A549 (cell line): ENCODE results near the gene DMRT2. TPM values are rescaled to one million over a fixed set of nuclear protein-coding genes. Genes with fewer than 3 reads are reported as not detected.

ENCODE experiments used
- ATAC-seq, 2 experiments: fragments of 200-7000 bp in 1 of 2; fragments of >200 bp in 1 of 2; cut with Nextera tagmentation in 1 of 2; cut with Tn5 transposase in 1 of 2; 3 replicates each; pipeline versions ENCODE4 v1.8.0 to v1.9.1; 2018 to 2020; ENCODE audit warnings: mild to moderate bottlenecking in 1 of 2, moderate library complexity in 1 of 2
- CTCF ChIA-PET: fragments of 300-600 bp; sonication (Branson Sonifier 250); formaldehyde crosslinking; extraction: SDS; loops from one replicate; lab custom pipeline; 2021; ENCODE audit warnings: antibody characterized with exemption, inconsistent platforms; lab: Yijun Ruan, JAX
- POLR2A ChIA-PET: fragments of 350-600 bp; formaldehyde crosslinking; extraction: SDS; loops from one replicate; lab custom pipeline; 2021; ENCODE audit warnings: antibody characterized with exemption, inconsistent platforms; lab: Yijun Ruan, JAX
- DNase-seq, 2 experiments: peaks; one replicate each; pipeline versions ENCODE4 v3.0.0 to v3.0.0-alpha.2; 2011 to 2016; ENCODE audit warnings: low read depth in 1 of 2, low spot score in 1 of 2
- FAIRE-seq: peaks from 2 replicates; lab custom pipeline; 2011; peaks lifted over from hg19 to GRCh38; lab: Jason Lieb, UNC
- H3K27ac ChIP-seq, 2 experiments: fragments of >200 bp; sonication (Bioruptor Twin); formaldehyde crosslinking; 3 replicates each; pipeline ENCODE4 v1.5.1; 2016 to 2017
- H3K4me1 ChIP-seq: fragments of >200 bp; sonication (Bioruptor Twin); formaldehyde crosslinking; 3 replicates; pipeline ENCODE4 v1.6.1; 2016
- H3K4me2 ChIP-seq: fragments of >200 bp; sonication (Bioruptor Twin); formaldehyde crosslinking; 3 replicates; pipeline ENCODE4 v1.6.1; 2016
- H3K4me3 ChIP-seq: fragments of >200 bp; sonication (Bioruptor Twin); formaldehyde crosslinking; 3 replicates; pipeline ENCODE4 v1.5.1; 2016
- H3K9me3 ChIP-seq: fragments of >200 bp; sonication (Bioruptor Twin); formaldehyde crosslinking; 3 replicates; pipeline ENCODE4 v1.6.1; 2016
- CEBPB ChIP-seq, 2 experiments: fragments of >200 bp in 1 of 2; sonication (Bioruptor Twin) in 1 of 2; formaldehyde crosslinking in 1 of 2; IDR thresholded peaks; 2 replicates each; pipeline ENCODE4 v1.6.1; 2012 to 2016
- EHMT2 ChIP-seq: fragments of 200-600 bp; sonication (generic); IDR thresholded peaks from 2 replicates; pipeline ENCODE4 v1.6.1; 2016; ENCODE audit warnings: antibody characterized with exemption, low read depth, mild to moderate bottlenecking, moderate library complexity
- ESRRA ChIP-seq: fragments of 150-350 bp; IDR thresholded peaks from 2 replicates; pipeline ENCODE4 v1.6.1; 2014; ENCODE audit warnings: mild to moderate bottlenecking, low read length, borderline replicate concordance
- GATA3 ChIP-seq: IDR thresholded peaks from 2 replicates; pipeline ENCODE4 v1.6.1; 2012; ENCODE audit warnings: borderline replicate concordance
- HOXA7 ChIP-seq: fragments of 250-450 bp; sonication (Bioruptor Pico); IDR thresholded peaks from 2 replicates; pipeline ENCODE4 v1.5.0; 2020; ENCODE audit warnings: mild to moderate bottlenecking, moderate library complexity
- HOXB13 ChIP-seq: fragments of 250-450 bp; sonication (Bioruptor Pico); IDR thresholded peaks from 2 replicates; pipeline ENCODE4 v1.5.0; 2020; ENCODE audit warnings: low read depth, mild to moderate bottlenecking, moderate library complexity
- HOXB5 ChIP-seq: fragments of 250-450 bp; sonication (Bioruptor Pico); IDR thresholded peaks from 2 replicates; pipeline ENCODE4 v1.5.0; 2020; ENCODE audit warnings: mild to moderate bottlenecking, moderate library complexity
- MAFK ChIP-seq: fragments of 450-650 bp; IDR thresholded peaks from 2 replicates; pipeline ENCODE4 v1.6.1; 2014; ENCODE audit not compliant: partially characterized antibody
- MAZ ChIP-seq: fragments of 150-350 bp; IDR thresholded peaks from 2 replicates; pipeline ENCODE4 v1.6.1; 2014; ENCODE audit warnings: antibody characterized with exemption, low read depth, low read length, borderline replicate concordance
- MYC ChIP-seq: IDR thresholded peaks from 2 replicates; pipeline ENCODE4 v1.6.1; 2012; ENCODE audit warnings: mild to moderate bottlenecking, inconsistent platforms, low read length, improper control_type of control experiment, borderline replicate concordance
- NPAS2 ChIP-seq: fragments of 250-450 bp; sonication (Bioruptor Pico); IDR thresholded peaks from 2 replicates; pipeline ENCODE4 v1.8.0; 2022; ENCODE audit warnings: mild to moderate bottlenecking, moderate library complexity, borderline replicate concordance
- NR3C1 ChIP-seq: fragments of >200 bp; sonication (Bioruptor Twin); formaldehyde crosslinking; IDR thresholded peaks from 3 replicates; pipeline ENCODE4 v1.6.1; 2017
- PHF8 ChIP-seq: fragments of 200-600 bp; sonication (generic); IDR thresholded peaks from 2 replicates; pipeline ENCODE4 v1.6.1; 2016; ENCODE audit warnings: low read depth, mild to moderate bottlenecking, antibody characterized with exemption, moderate library complexity, borderline replicate concordance
- POLR2A ChIP-seq: IDR thresholded peaks from 2 replicates; pipeline ENCODE4 v1.6.1; 2012; ENCODE audit warnings: mild to moderate bottlenecking, low read length
- POLR2AphosphoS2 ChIP-seq: conservative IDR thresholded peaks from 2 replicates; pipeline ENCODE4 v1.6.1; 2012; ENCODE audit warnings: low read length, improper control_type of control experiment, inconsistent platforms
- RAD21 ChIP-seq, 2 experiments: fragments of >200 bp in 1 of 2; sonication (Bioruptor Twin) in 1 of 2; formaldehyde crosslinking in 1 of 2; IDR thresholded peaks in 1 of 2; conservative IDR thresholded peaks in 1 of 2; 2 replicates in 1 of 2; 3 replicates in 1 of 2; pipeline ENCODE4 v1.6.1; 2012 to 2018; ENCODE audit warnings: inconsistent platforms in 1 of 2
- RCOR1 ChIP-seq: fragments of 150-350 bp; IDR thresholded peaks from 2 replicates; pipeline ENCODE4 v1.6.1; 2014; ENCODE audit warnings: antibody characterized with exemption, low read length, low read depth
- RNF2 ChIP-seq: fragments of 200-600 bp; sonication (generic); IDR thresholded peaks from 2 replicates; pipeline ENCODE4 v1.6.1; 2016; ENCODE audit warnings: low read depth, mild to moderate bottlenecking, antibody characterized with exemption, moderate library complexity, borderline replicate concordance
- SREBF2 ChIP-seq: fragments of 450-650 bp; IDR thresholded peaks from 2 replicates; pipeline ENCODE4 v1.6.1; 2014; ENCODE audit warnings: mild to moderate bottlenecking, moderate library complexity
- WGBS: methylation state at CpG from one replicate; pipeline ENCODE4 v1.1.6; 2017; ENCODE audit errors: missing lambda C conversion rate; 5-methylcytosine and 5-hydroxymethylcytosine counted together
- polyA plus RNA-seq, 4 experiments: library from polyadenylated mRNA; depleted of rRNA in 3 of 4; stranded (reverse); fragments of >200 nt; fragmentation: RNase III in 1 of 4; extraction: RNeasy Plus Mini Kit Qiagen cat#74134 plus additional on column Dnase treatment in 1 of 4; gene quantifications; 2 replicates in 3 of 4; 3 replicates in 1 of 4; pipeline ENCODE4 v1.2.3, GENCODE V29; 2011 to 2017
- TF ChIP-seq, protein P1 (sequence below): fragments of >200 bp; sonication (Bioruptor Twin); formaldehyde crosslinking; IDR thresholded peaks from 3 replicates; pipeline ENCODE4 v1.5.1; 2016
- TF ChIP-seq, protein P2 (sequence below): fragments of 250-450 bp; sonication (Bioruptor Pico); IDR thresholded peaks from 2 replicates; pipeline ENCODE4 v1.5.0; 2021; ENCODE audit warnings: mild to moderate bottlenecking, moderate library complexity, borderline replicate concordance
- TF ChIP-seq, protein P3 (sequence below): IDR thresholded peaks from 2 replicates; pipeline ENCODE4 v1.6.1; 2012
- TF ChIP-seq, protein P4 (sequence below): fragments of 450-650 bp; IDR thresholded peaks from 2 replicates; pipeline ENCODE4 v1.6.1; 2014; ENCODE audit warnings: antibody characterized with exemption

DMRT2 gene
- polyA plus RNA-seq, 2 of the 4 experiments (the other 2 are of a cell fraction), result 0.06 TPM; not detected in 1

DNA sequence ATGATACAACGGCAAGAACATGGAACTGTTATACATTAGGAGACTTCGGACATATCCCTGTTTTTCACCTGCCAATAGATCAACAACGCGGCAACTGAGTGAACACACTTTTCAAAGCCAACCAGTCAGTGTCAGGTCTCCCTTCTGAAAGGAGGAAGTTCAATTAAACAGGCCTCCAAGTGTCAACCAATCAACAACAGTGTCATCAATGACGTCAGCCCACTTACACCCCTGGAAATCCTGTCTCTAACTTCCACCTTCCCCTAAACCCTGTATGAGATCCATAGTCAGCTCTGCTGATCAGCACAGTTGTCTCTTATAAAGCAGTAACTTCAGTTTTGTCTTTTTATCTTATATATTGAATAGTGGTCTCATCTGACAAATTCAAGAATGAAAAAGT is 37.1 kb upstream of the DMRT2 start:
- no peak overlapping the region for H3K4me2 ChIP-seq
- POLR2A ChIA-PET, result no interaction called here
- 46% methylated on average over 5 of the region's 5 CpGs for WGBS
- FAIRE-seq (no peak), ATAC-seq (no peak), DNase-seq (no peak)
- H3K27ac ChIP-seq, result no peak overlapping the region
- CTCF ChIA-PET, result interaction anchor here (1.2 kb wide), 1 partner anchor 10 kb away, joined by 4 read pairs; no protein-coding TSS in a partner anchor
- TF ChIP-seq POLR2A (no peak), NR3C1 (no peak), ESRRA (no peak), MAFK (no peak)
- TF ChIP-seq, protein P1, sequence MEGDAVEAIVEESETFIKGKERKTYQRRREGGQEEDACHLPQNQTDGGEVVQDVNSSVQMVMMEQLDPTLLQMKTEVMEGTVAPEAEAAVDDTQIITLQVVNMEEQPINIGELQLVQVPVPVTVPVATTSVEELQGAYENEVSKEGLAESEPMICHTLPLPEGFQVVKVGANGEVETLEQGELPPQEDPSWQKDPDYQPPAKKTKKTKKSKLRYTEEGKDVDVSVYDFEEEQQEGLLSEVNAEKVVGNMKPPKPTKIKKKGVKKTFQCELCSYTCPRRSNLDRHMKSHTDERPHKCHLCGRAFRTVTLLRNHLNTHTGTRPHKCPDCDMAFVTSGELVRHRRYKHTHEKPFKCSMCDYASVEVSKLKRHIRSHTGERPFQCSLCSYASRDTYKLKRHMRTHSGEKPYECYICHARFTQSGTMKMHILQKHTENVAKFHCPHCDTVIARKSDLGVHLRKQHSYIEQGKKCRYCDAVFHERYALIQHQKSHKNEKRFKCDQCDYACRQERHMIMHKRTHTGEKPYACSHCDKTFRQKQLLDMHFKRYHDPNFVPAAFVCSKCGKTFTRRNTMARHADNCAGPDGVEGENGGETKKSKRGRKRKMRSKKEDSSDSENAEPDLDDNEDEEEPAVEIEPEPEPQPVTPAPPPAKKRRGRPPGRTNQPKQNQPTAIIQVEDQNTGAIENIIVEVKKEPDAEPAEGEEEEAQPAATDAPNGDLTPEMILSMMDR, result no peak
- 0 out of 3 replicates have a peak, but pooled peaks cover 3% of the 10 kb centered on the region for H3K4me1 ChIP-seq
- H3K9me3 ChIP-seq, result no peaks in the 10 kb centered on the region
- no peak overlapping the region for H3K4me3 ChIP-seq

DNA sequence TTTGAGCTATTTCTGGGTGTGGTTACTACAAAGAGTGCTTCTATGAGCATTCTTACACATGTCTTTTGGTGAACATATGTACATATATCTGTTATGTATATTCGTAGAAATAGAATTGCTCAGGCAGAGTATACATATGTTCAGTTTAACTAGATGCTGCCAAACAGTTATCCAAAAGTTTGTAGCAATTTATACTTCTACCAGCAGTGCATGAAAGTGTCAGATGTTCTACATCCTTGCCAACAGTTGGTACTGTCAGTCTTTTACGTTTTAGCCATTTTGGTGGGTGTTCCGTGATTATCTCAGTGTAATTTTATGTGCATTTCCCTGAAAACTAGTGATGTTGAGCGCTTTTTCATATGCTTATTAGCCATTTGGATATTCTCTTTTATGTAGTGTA is 35.9 kb upstream of the DMRT2 start:
- whole genome bisulfite sequencing, result 17% methylated on average over 4 of the region's 4 CpGs
- POLR2A ChIA-PET, result no interaction called here
- no peak overlapping the region for H3K27ac ChIP-seq
- DNase-seq, result no peak
- TF ChIP-seq NPAS2 (CRISPR knock-in tag) (no peak), POLR2A (no peak), HOXA7 (CRISPR knock-in tag) (no peak), RAD21 (conservative IDR thresholded peaks at IDR 0.05 in 1 of 2, IDR thresholded peaks at IDR 0.05 in 1 of 2) (no peak), SREBF2 (no peak), GATA3 (no peak), MYC (no peak), POLR2AphosphoS2 (no peak), RCOR1 (no peak), CEBPB (IDR thresholded peaks at IDR 0.05) (no peak), MAZ (no peak), HOXB13 (CRISPR knock-in tag) (no peak), HOXB5 (CRISPR knock-in tag) (no peak), EHMT2 (no peak), RNF2 (no peak), PHF8 (no peak)
- TF ChIP-seq, protein P2, sequence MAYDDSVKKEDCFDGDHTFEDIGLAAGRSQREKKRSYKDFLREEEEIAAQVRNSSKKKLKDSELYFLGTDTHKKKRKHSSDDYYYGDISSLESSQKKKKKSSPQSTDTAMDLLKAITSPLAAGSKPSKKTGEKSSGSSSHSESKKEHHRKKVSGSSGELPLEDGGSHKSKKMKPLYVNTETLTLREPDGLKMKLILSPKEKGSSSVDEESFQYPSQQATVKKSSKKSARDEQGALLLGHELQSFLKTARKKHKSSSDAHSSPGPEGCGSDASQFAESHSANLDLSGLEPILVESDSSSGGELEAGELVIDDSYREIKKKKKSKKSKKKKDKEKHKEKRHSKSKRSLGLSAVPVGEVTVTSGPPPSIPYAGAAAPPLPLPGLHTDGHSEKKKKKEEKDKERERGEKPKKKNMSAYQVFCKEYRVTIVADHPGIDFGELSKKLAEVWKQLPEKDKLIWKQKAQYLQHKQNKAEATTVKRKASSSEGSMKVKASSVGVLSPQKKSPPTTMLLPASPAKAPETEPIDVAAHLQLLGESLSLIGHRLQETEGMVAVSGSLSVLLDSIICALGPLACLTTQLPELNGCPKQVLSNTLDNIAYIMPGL, result no peak
- TF ChIP-seq, protein P3, sequence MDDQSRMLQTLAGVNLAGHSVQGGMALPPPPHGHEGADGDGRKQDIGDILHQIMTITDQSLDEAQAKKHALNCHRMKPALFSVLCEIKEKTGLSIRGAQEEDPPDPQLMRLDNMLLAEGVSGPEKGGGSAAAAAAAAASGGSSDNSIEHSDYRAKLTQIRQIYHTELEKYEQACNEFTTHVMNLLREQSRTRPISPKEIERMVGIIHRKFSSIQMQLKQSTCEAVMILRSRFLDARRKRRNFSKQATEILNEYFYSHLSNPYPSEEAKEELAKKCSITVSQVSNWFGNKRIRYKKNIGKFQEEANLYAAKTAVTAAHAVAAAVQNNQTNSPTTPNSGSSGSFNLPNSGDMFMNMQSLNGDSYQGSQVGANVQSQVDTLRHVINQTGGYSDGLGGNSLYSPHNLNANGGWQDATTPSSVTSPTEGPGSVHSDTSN, result no peak
- TF ChIP-seq, protein P4, sequence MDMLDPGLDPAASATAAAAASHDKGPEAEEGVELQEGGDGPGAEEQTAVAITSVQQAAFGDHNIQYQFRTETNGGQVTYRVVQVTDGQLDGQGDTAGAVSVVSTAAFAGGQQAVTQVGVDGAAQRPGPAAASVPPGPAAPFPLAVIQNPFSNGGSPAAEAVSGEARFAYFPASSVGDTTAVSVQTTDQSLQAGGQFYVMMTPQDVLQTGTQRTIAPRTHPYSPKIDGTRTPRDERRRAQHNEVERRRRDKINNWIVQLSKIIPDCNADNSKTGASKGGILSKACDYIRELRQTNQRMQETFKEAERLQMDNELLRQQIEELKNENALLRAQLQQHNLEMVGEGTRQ, result no peak
- H3K4me3 ChIP-seq, result no peak overlapping the region
- ATAC-seq, result no peak
- no peaks in the 10 kb centered on the region for H3K4me1 ChIP-seq
- CTCF ChIA-PET, result no interaction called here
- no peak for FAIRE-seq
- no peaks in the 10 kb centered on the region for H3K9me3 ChIP-seq
- H3K4me2 ChIP-seq, result no peak overlapping the region
